ENCODE measurements around the gene HELQ. TPM values are rescaled to one million over a fixed set of nuclear protein-coding genes. Genes with fewer than 3 reads are reported as not detected.
A peak's percentile ranks its signal among the peaks of the same experiment; 100 is the strongest.

Gene HELQ
- total RNA-seq, 1 donor, result 17.4 TPM

DNA sequence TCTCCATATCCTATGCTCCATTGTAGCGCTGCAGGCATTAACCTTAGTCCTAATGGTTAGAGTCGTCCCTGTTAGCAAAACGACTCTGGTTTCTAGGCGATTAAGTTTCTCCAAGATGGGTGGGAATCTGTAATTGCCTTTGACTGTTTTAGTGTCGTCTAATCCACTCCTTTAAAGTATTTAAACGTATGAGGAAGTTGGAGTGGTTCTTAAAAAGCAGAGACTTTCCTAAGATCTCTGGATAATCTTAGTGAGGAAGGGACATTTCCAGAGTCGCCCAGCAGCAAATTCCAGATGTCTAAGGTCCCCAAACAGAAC is 520 bp upstream of the HELQ start:
- H4K20me1 ChIP-seq (ENCODE audit: insufficient read depth, low read length), result no peaks in the 10 kb centered on the region
- H3K4me2 ChIP-seq (ENCODE audit: insufficient read depth, low read length), result peak overlapping the region; percentile 91
- peak overlapping the region; percentile 78 for H3K4me3 ChIP-seq (ENCODE audit: insufficient read depth, low read length)
- no peak for DNase-seq (ENCODE audit: insufficient read length, low spot score, missing footprints)
- TF ChIP-seq, protein P1, sequence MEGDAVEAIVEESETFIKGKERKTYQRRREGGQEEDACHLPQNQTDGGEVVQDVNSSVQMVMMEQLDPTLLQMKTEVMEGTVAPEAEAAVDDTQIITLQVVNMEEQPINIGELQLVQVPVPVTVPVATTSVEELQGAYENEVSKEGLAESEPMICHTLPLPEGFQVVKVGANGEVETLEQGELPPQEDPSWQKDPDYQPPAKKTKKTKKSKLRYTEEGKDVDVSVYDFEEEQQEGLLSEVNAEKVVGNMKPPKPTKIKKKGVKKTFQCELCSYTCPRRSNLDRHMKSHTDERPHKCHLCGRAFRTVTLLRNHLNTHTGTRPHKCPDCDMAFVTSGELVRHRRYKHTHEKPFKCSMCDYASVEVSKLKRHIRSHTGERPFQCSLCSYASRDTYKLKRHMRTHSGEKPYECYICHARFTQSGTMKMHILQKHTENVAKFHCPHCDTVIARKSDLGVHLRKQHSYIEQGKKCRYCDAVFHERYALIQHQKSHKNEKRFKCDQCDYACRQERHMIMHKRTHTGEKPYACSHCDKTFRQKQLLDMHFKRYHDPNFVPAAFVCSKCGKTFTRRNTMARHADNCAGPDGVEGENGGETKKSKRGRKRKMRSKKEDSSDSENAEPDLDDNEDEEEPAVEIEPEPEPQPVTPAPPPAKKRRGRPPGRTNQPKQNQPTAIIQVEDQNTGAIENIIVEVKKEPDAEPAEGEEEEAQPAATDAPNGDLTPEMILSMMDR (IDR thresholded peaks at IDR 0.05; ENCODE audit: extremely low read depth, low read depth, low read length), result no peak
- H3K79me2 ChIP-seq (ENCODE audit: insufficient read depth, low read length), result peaks cover 56% of the 10 kb centered on the region
- peak overlapping the region; percentile 99 for H3K27ac ChIP-seq (ENCODE audit: low read depth, low read length)
- H3K27me3 ChIP-seq (ENCODE audit: insufficient read depth, low read length), result no peaks in the 10 kb centered on the region
- peak overlapping the region; percentile 100 for H2AFZ ChIP-seq (ENCODE audit: low read length)
- peaks cover 14% of the 10 kb centered on the region for H3K4me1 ChIP-seq (ENCODE audit: insufficient read depth, low read length)
- H3K36me3 ChIP-seq (ENCODE audit: insufficient read depth, low read length), result peaks cover 37% of the 10 kb centered on the region
- no peaks in the 10 kb centered on the region for H3K9me3 ChIP-seq (ENCODE audit: low read depth, low read length)

- peaks cover 25% of the 10 kb centered on the region for H3K36me3 ChIP-seq (ENCODE audit: insufficient read depth, low read length)
- peak overlapping the region; percentile 78 for H3K4me3 ChIP-seq (ENCODE audit: insufficient read depth, low read length)
- no peaks in the 10 kb centered on the region for H3K27me3 ChIP-seq (ENCODE audit: insufficient read depth, low read length)
- peak overlapping the region; percentile 100 for H2AFZ ChIP-seq (ENCODE audit: low read length)
- peaks cover 14% of the 10 kb centered on the region for H3K4me1 ChIP-seq (ENCODE audit: insufficient read depth, low read length)
- peak overlapping the region; percentile 91 for H3K4me2 ChIP-seq (ENCODE audit: insufficient read depth, low read length)
- DNase-seq (ENCODE audit: insufficient read length, low spot score, missing footprints), result no peak
- H3K27ac ChIP-seq (ENCODE audit: low read depth, low read length), result peak overlapping the region; percentile 99
- TF ChIP-seq, protein P1 (IDR thresholded peaks at IDR 0.05; ENCODE audit: extremely low read depth, low read depth, low read length), result no peak
- no peaks in the 10 kb centered on the region for H3K9me3 ChIP-seq (ENCODE audit: low read depth, low read length)
- peaks cover 56% of the 10 kb centered on the region for H3K79me2 ChIP-seq (ENCODE audit: insufficient read depth, low read length)
- H4K20me1 ChIP-seq (ENCODE audit: insufficient read depth, low read length), result no peaks in the 10 kb centered on the region
Observed at GRCh38 chr4:83454686-83455085, 937 bp downstream of the HELQ start.

DNA sequence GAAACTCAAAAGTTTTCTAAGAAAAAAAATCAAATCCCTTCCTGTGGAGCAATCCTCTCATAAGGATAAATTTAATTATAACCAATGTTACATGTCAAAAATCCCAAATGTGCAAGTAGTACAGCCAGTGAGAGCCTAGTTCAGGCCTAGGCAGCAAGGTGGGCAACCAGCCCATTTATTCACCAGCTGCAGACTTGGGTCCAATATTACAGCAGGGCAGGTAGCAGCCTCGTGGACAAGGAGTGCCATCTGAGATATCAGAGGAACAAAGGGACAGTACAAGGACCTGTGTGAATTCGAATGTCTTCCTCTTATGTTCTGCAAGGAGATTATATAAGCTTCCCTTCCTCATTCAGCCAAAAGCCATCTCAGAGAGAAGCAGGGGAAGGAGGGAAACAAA is 6.6 kb downstream of the HELQ start:
- TF ChIP-seq, protein P1 (IDR thresholded peaks at IDR 0.05; ENCODE audit: extremely low read depth, low read depth, low read length), result no peak
- Histone ChIP-seq H3K4me2 (ENCODE audit: insufficient read depth, low read length) (no peak overlapping the region), H3K9me3 (ENCODE audit: low read depth, low read length) (no peaks in the 10 kb centered on the region), H3K27ac (ENCODE audit: low read depth, low read length) (no peak overlapping the region), H3K27me3 (ENCODE audit: insufficient read depth, low read length) (no peaks in the 10 kb centered on the region), H4K20me1 (ENCODE audit: insufficient read depth, low read length) (no peaks in the 10 kb centered on the region), H3K4me1 (ENCODE audit: insufficient read depth, low read length) (no peaks in the 10 kb centered on the region), H3K4me3 (ENCODE audit: insufficient read depth, low read length) (no peak overlapping the region), H3K79me2 (ENCODE audit: insufficient read depth, low read length) (peaks cover 12% of the 10 kb centered on the region), H2AFZ (ENCODE audit: low read length) (no peak overlapping the region), H3K36me3 (ENCODE audit: insufficient read depth, low read length) (peaks cover 7% of the 10 kb centered on the region)
- no peak for DNase-seq (ENCODE audit: insufficient read length, low spot score, missing footprints)

- Histone ChIP-seq H3K4me2 (ENCODE audit: insufficient read depth, low read length) (no peak overlapping the region), H3K4me3 (ENCODE audit: insufficient read depth, low read length) (no peak overlapping the region), H4K20me1 (ENCODE audit: insufficient read depth, low read length) (no peaks in the 10 kb centered on the region), H2AFZ (ENCODE audit: low read length) (no peak overlapping the region), H3K79me2 (ENCODE audit: insufficient read depth, low read length) (no peaks in the 10 kb centered on the region), H3K27ac (ENCODE audit: low read depth, low read length) (no peak overlapping the region), H3K4me1 (ENCODE audit: insufficient read depth, low read length) (no peaks in the 10 kb centered on the region), H3K36me3 (ENCODE audit: insufficient read depth, low read length) (peaks cover 14% of the 10 kb centered on the region), H3K27me3 (ENCODE audit: insufficient read depth, low read length) (no peaks in the 10 kb centered on the region), H3K9me3 (ENCODE audit: low read depth, low read length) (no peaks in the 10 kb centered on the region)
- DNase-seq (ENCODE audit: insufficient read length, low spot score, missing footprints), result no peak
- TF ChIP-seq, protein P1 (IDR thresholded peaks at IDR 0.05; ENCODE audit: extremely low read depth, low read depth, low read length), result no peak
Observed at GRCh38 chr4:83440899-83441298, 14.7 kb downstream of the HELQ start.

Measured in osteoblast (primary cell).